Astrocyte (in vitro differentiated cells and primary cell): ENCODE data around the gene AKAP13.

ENCODE experiments used
- EZH2 ChIP-seq: IDR thresholded peaks from 2 replicates; pipeline ENCODE4 v1.6.1; 2012; ENCODE audit warnings: mild to moderate bottlenecking, low read length, inconsistent platforms; ENCODE audit not compliant: insufficient read depth
- TF ChIP-seq, protein P1 (sequence below): IDR thresholded peaks from 2 replicates; pipeline ENCODE4 v1.5.1; 2011; ENCODE audit warnings: low read depth, mild to moderate bottlenecking, inconsistent platforms, low read length, moderate library complexity; ENCODE audit not compliant: insufficient read depth

DNA sequence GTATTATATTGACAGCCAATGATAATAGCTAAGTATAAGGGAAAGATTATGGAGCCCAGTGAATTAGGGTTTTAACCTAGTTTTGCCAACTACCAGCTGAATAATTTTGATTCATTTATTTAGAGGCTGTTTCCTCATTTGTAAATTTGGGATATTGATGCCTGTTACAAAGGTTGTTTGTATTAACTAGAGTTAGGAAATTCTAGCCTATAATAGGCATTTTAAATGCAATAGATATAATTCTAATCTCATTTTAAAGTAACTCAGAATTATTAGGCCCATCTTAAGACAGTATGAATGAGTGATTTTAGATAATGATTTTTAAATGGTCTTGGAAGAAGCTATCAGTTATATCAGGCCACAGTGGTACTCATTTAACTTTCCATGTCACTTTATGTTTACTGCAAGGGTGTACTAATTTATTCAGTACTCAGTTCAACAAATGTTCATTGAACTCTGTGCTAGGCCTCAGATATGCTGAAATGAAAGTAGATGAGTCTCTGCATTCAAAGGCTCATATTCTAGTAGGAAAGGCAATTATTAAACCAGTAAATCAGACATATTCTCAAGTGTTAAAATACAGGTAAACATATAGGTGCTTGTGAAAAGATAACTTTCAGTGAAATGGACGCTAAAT is 213.5 kb downstream of the AKAP13 start:
- TF ChIP-seq, protein P1, sequence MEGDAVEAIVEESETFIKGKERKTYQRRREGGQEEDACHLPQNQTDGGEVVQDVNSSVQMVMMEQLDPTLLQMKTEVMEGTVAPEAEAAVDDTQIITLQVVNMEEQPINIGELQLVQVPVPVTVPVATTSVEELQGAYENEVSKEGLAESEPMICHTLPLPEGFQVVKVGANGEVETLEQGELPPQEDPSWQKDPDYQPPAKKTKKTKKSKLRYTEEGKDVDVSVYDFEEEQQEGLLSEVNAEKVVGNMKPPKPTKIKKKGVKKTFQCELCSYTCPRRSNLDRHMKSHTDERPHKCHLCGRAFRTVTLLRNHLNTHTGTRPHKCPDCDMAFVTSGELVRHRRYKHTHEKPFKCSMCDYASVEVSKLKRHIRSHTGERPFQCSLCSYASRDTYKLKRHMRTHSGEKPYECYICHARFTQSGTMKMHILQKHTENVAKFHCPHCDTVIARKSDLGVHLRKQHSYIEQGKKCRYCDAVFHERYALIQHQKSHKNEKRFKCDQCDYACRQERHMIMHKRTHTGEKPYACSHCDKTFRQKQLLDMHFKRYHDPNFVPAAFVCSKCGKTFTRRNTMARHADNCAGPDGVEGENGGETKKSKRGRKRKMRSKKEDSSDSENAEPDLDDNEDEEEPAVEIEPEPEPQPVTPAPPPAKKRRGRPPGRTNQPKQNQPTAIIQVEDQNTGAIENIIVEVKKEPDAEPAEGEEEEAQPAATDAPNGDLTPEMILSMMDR, result no peak
- TF ChIP-seq EZH2, result no peak
